HG02970 (cell line): ENCODE results near the gene CEBPE.

Experiments used
- ATAC-seq: cut with Tn5 transposase; IDR thresholded peaks from one replicate; pipeline ENCODE4 v1.9.1; 2021; ENCODE audit warnings: mild to moderate bottlenecking, moderate library complexity, moderate number of reproducible peaks; ENCODE audit not compliant: unreplicated experiment, low FRiP score

The CEBPE gene

GRCh38 chr14:23086565-23086964, 32.5 kb downstream of the CEBPE start:
- no peak for ATAC-seq

DNA sequence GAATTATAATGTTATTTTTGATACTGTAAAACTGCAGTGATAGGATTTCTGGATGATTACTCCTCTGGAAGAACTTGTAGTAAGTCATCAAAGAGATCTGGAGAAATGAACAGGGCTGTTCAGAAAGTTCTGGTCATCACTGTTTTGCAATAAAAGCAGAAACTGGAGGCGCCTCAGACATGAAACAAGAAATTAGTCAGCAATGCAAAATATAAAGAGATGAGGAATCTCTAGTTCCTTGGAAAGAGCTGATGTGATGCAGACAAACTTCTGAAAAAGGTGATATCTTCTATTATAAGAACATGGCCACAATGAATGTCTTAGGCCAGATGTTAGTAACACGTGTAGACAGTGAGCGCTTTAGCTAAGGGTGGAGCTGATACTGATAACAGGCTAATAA, 33.6 kb downstream of the CEBPE start:
- ATAC-seq: no peak

- ATAC-seq: no peak
Measured at GRCh38 chr14:23080474-23080873, 38.6 kb downstream of the CEBPE start.

DNA sequence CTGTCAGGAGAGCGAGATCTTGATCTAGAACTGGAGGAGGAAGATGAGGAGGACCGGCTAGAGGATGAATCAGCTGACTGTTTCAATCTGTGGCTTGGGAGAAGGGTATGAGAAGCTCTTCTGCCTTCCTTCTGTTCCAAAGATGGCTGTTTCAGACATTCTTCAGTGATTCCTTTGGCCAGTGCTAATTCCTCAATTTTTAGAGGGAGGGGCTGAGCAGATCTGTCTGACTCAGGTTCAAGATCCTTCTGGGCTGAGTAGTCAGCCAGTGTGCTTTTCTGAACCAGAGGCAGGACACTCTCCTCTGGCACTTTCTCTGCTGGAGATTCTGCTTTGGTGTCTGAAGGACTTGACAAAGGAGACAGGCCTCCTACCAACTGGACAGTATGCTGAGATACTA, 39.3 kb downstream of the CEBPE start:
- no peak for ATAC-seq

GRCh38 chr14:23078692-23079116, 40.4 kb downstream of the CEBPE start:
- ATAC-seq: no peak

DNA sequence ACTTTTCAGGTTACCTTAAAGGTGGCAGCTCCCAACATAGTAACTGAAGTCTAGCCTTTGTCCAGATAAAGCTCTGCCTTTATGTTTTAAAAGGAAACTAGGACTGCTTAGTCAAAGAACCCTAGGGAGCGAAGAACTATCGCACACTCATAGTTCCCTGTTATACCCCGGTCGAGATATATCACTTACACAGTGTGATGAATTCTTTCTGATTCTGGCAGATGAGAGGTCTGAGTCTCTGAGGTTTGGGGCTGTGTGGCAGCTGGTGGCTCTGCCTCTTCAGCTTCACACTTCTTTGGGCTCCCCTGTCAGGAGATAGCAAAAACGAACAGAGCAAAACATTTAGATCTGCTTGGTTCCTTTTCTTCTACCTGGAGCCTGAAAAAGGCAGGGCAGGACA, 41.1 kb downstream of the CEBPE start:
- no peak for ATAC-seq

GRCh38 chr14:23076785-23077408, 42.2 kb downstream of the CEBPE start:
- no peak for ATAC-seq

- no peak for ATAC-seq
Measured at GRCh38 chr14:23074906-23075305, 44.1 kb downstream of the CEBPE start.

- ATAC-seq: no peak
Measured at GRCh38 chr14:23071921-23072539, 47.0 kb downstream of the CEBPE start.

DNA sequence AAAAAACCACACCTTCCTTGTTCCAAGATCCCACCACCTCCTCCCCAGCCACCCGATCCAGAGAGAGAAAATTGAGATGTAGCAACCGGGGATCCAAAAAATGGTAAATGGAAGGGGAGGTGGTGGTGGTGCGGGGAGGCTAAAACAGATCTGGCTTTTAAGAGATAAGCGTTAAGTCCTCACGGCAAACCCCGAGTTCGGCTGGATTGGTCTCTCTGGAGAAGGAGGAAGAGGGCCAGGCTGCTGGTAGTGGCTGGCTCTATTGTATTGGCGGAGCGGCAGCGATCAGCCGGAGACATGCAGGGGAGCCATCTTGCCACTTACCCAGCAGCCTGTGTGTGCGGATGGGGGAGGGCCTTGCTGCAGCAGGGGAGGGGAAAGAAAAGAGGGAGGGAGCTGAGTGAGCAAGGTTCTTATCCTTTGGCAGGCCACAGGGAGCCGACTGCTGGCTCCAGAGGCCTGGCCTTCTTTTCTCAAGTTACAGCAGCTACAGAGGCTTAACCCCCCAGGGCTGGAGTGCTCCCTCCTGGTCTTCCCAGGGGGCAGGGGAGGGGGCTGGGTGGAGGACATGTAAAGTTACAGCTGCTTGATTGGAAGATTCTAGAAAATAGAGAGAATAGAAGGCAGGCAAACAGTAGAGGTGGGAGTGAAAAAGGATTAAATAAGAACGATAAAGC, 47.7 kb downstream of the CEBPE start:
- no peak for ATAC-seq

- no peak for ATAC-seq
Measured at GRCh38 chr14:23070262-23071129, 48.6 kb downstream of the CEBPE start.

DNA sequence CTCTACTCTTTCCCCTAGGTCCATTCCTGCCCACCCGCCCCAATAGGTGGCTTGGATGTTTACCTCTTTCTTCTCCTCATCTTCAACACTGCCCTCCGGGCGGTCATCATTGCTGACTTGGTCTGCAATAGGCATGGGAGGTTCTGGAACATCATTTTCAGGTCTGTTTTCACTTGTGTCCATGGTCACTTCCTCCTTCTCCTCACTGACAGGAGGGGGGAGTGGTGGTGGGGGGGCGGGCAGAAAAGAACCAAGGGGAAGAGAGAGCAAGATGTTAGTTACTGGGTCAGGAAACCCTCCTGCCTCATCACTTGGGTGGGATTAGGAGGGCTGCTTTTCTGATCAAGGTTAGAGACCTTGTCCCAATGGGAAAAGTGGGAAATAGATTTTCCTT, 49.6 kb downstream of the CEBPE start:
- ATAC-seq: no peak

GRCh38 chr14:23068789-23069412, 50.2 kb downstream of the CEBPE start:
- no peak for ATAC-seq

DNA sequence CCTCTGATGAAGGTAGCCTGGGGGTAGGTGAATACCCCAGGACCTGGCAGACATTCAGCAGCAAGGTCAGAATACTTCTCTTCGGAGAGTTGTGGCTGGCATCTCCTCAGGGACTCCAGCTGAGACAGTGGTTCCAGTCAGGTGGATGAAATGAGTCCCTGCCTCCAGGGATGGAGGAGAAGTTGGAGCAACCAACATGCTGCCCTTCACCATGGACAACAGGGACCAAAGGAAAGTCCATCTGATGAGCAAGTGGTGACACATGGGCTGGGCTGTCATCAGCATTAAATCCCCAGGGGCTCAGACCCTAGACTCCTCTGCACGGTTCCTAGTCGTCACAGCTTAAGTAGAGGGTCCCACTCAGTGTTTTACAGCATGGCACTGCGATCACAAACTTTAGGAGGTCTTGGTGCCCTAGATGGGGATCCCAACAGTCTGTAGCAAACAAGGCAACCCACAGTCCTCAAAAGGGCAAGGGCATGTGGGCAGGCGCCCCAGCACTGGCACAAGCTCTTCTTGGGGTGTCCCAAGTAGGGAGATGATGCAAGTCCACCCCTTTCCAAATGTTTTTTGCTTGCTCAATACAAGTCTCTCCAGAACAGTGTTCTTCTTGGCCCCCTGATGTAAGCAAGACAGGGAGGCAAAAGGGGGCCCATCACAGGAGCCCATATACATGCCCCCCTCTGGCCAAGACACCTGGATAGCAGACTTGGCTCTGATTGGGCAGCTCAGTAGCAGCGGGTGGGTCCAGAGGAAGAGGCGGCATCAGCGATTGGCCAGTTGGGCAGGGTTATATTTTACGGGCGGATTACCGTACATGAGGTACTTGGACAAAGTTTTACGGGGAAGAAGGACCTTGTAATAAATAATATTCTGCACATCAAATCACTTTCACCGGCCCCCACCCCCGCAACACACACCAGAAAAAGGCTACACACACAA, 50.9 kb downstream of the CEBPE start:
- ATAC-seq: no peak
